Upper lobe of right lung (tissue), 1 donor: Measurements from ENCODE around the gene GEMIN7. TPM values are rescaled to one million over a fixed set of nuclear protein-coding genes. Genes with fewer than 3 reads are reported as not detected.

Source experiments
- ATAC-seq: fragments of 200-7000 bp; cut with Tn5 transposase; one replicate; pipeline ENCODE4 v1.9.1; 2020; ENCODE audit warnings: mild to moderate bottlenecking, moderate library complexity
- DNase-seq: peaks from one replicate; pipeline ENCODE4 v3.0.0-alpha.2; 2020
- H3K27ac ChIP-seq: fragments of 200-600 bp; one replicate; pipeline ENCODE4 v1.8.0; 2022
- H3K27me3 ChIP-seq: fragments of 200-600 bp; one replicate; pipeline ENCODE4 v1.8.0; 2022; ENCODE audit warnings: mild to moderate bottlenecking
- H3K36me3 ChIP-seq: fragments of 200-600 bp; one replicate; pipeline ENCODE4 v1.8.0; 2022
- H3K4me1 ChIP-seq: fragments of 200-600 bp; one replicate; pipeline ENCODE4 v1.8.0; 2022
- H3K4me3 ChIP-seq: fragments of 200-600 bp; one replicate; pipeline ENCODE4 v1.8.0; 2022; ENCODE audit warnings: mild to moderate bottlenecking
- H3K9me3 ChIP-seq: fragments of 200-600 bp; one replicate; pipeline ENCODE4 v1.8.0; 2022
- CTCF ChIP-seq: fragments of 200-600 bp; IDR thresholded peaks from one replicate; pipeline ENCODE4 v1.8.0; 2022; ENCODE audit warnings: antibody characterized with exemption
- intact Hi-C: fragments of 100-400 bp; cut with DNase I; formaldehyde crosslinking; loops from one replicate; pipeline ENCODE4 v1.11.0; 2022
- total RNA-seq: library from RNA; stranded (reverse); fragmentation: NEBNext Ultra II Directional; extraction: Animal tissue kit (Norgen Biotek cat#: 25700); gene quantifications from one replicate; pipeline ENCODE4 v1.2.1, GENCODE V29; 2021
- donor health status: DM: no; HTN: yes; CAD: no; lungs with severe emphysema.

Gene GEMIN7
- total RNA-seq, 1 donor from 2014 or later = 14.9 TPM

- no peaks in the 10 kb centered on the region for H3K27me3 ChIP-seq
- intact Hi-C loops = no loop called here
- H3K36me3 ChIP-seq = peaks cover 12% of the 10 kb centered on the region
- no peak for DNase-seq
- no peak overlapping the region for H3K27ac ChIP-seq
- H3K9me3 ChIP-seq = no peaks in the 10 kb centered on the region
- H3K4me1 ChIP-seq = peaks cover 3% of the 10 kb centered on the region
- ATAC-seq = no peak
- no peak overlapping the region for H3K4me3 ChIP-seq
- no peak for TF ChIP-seq CTCF
These were observed 8.5 kb downstream of the GEMIN7 start for GRCh38 chr19:45087531-45087930.

GRCh38 chr19:45090034-45090433 lies 11.0 kb downstream of the GEMIN7 start:
- Histone ChIP-seq H3K36me3 (peaks cover 9% of the 10 kb centered on the region), H3K27me3 (no peaks in the 10 kb centered on the region), H3K27ac (no peak overlapping the region), H3K4me1 (peaks cover 18% of the 10 kb centered on the region), H3K9me3 (no peaks in the 10 kb centered on the region), H3K4me3 (no peak overlapping the region)
- DNase-seq = no peak
- ATAC-seq = no peak
- no peak for TF ChIP-seq CTCF
- intact Hi-C loops = no loop called here

- intact Hi-C loops = no loop called here
- Histone ChIP-seq H3K4me3 (no peak overlapping the region), H3K4me1 (peaks cover 23% of the 10 kb centered on the region), H3K27me3 (no peaks in the 10 kb centered on the region), H3K9me3 (no peaks in the 10 kb centered on the region), H3K27ac (no peak overlapping the region), H3K36me3 (peaks cover 9% of the 10 kb centered on the region)
- no peak for ATAC-seq
- no peak for DNase-seq
- no peak for TF ChIP-seq CTCF
These were observed 11.5 kb downstream of the GEMIN7 start for GRCh38 chr19:45090606-45091005.

GRCh38 chr19:45091031-45091923 lies 12.2 kb downstream of the GEMIN7 start:
- intact Hi-C loops = no loop called here
- no peak for TF ChIP-seq CTCF
- peak overlapping the region; percentile 94 for H3K27ac ChIP-seq
- peaks cover 9% of the 10 kb centered on the region for H3K36me3 ChIP-seq
- peaks cover 29% of the 10 kb centered on the region for H3K4me1 ChIP-seq
- H3K27me3 ChIP-seq = no peaks in the 10 kb centered on the region
- H3K4me3 ChIP-seq = peak overlapping the region; percentile 92
- no peaks in the 10 kb centered on the region for H3K9me3 ChIP-seq
- ATAC-seq = peak; percentile 95
- DNase-seq = peak; percentile 98

- ATAC-seq = peak; percentile 91
These were observed 14.0 kb downstream of the GEMIN7 start, which contains the start of gene PPP1R37 for GRCh38 chr19:45092747-45093678. Gene PPP1R37 (plus strand): TSS chr19:45093179. CDS start chr19:45093326, 147 bp downstream.

More at GRCh38 chr19:45092747-45093678, 14.0 kb downstream of the GEMIN7 start, which contains the start of gene PPP1R37:
- no peaks in the 10 kb centered on the region for H3K9me3 ChIP-seq
- peaks cover 9% of the 10 kb centered on the region for H3K36me3 ChIP-seq
- intact Hi-C loops = no loop called here
- peak within 1 kb of the TSS; percentile 94 for H3K27ac ChIP-seq
- TF ChIP-seq CTCF = peak; percentile 19
- no peaks in the 10 kb centered on the region for H3K27me3 ChIP-seq
- peak within 1 kb of the TSS; percentile 92 for H3K4me3 ChIP-seq
- peaks cover 38% of the 10 kb centered on the region for H3K4me1 ChIP-seq
- peak; percentile 97 for DNase-seq
